ENCODE data around the gene STX18. TPM values are rescaled to one million over a fixed set of nuclear protein-coding genes. Genes with fewer than 3 reads are reported as not detected.
"Not testable (repeated sequence)": the region's sequence is repeated elsewhere in the genome, so short reads cannot be mapped to it uniquely, and the experiment has no call there.

Gene STX18
- total RNA-seq, 1 experiment from 2014 or later = 18.5 TPM

DNA sequence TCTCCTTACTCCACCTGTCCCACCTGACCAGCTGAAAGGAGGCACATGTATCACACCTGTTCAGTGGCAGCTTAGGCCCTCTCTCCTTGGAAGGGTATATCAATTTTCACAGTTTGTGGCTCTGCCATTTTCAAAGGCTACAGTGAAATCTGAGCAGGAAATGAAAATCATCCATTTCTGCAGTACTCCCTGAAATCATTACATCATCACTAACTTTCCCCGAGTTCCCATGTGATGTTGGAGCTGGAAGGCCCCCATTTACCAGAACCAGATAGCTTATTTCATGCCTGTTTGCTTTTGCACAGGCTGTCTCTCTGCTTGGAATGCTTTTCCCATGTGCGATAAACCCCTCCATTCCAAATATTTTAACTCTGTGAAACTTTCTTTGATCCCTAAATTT, 31.0 kb upstream of the STX18 start:
- no peaks in the 10 kb centered on the region for H3K36me3 ChIP-seq (ENCODE audit: control insufficient read depth in 1 of 2, insufficient read depth in 2 of 2, low read length in 2 of 2)
- TF ChIP-seq CEBPB (IDR thresholded peaks at IDR 0.05; ENCODE audit: low read depth) = no peak
- TF ChIP-seq YY1 (IDR thresholded peaks at IDR 0.05; ENCODE audit: extremely low read depth, insufficient replicate concordance, low read depth, low read length) = no peak
- no peak for TF ChIP-seq RAD21 (IDR thresholded peaks at IDR 0.05; ENCODE audit: low read depth)
- no peak for TF ChIP-seq JUND (IDR thresholded peaks at IDR 0.05)
- TF ChIP-seq ELF1 (IDR thresholded peaks at IDR 0.05; ENCODE audit: borderline replicate concordance, low read depth) = no peak
- no peak for TF ChIP-seq FOSL1 (IDR thresholded peaks at IDR 0.05; ENCODE audit: low read depth)
- no peak for TF ChIP-seq ATF3 (IDR thresholded peaks at IDR 0.05)
- TF ChIP-seq POLR2AphosphoS5 (IDR thresholded peaks at IDR 0.05; ENCODE audit: low read depth, low read length) = no peak
- no peak for TF ChIP-seq ZBTB33 (IDR thresholded peaks at IDR 0.05; ENCODE audit: extremely low read depth, insufficient replicate concordance, low read length)
- TF ChIP-seq ZNF274 (IDR thresholded peaks at IDR 0.05; ENCODE audit: low read depth, low read length) = no peak
- TF ChIP-seq EZH2phosphoT487 (IDR thresholded peaks at IDR 0.05; ENCODE audit: borderline replicate concordance) = no peak
- no peak for TF ChIP-seq EGR1 (IDR thresholded peaks at IDR 0.05; ENCODE audit: low read depth)
- TF ChIP-seq POLR2A (IDR thresholded peaks at IDR 0.05; ENCODE audit: borderline replicate concordance, extremely low read depth, insufficient read depth, insufficient read length) = no peak
- TF ChIP-seq CTCF (IDR thresholded peaks at IDR 0.05 in 2 of 3, conservative IDR thresholded peaks at IDR 0.05 in 1 of 3; ENCODE audit: borderline replicate concordance in 1 of 3, insufficient read depth in 1 of 3, low read depth in 2 of 3, low read length in 2 of 3) = no peak
- no peak for TF ChIP-seq SRF (IDR thresholded peaks at IDR 0.05; ENCODE audit: low read depth)
- no peak for TF ChIP-seq CBX3 (IDR thresholded peaks at IDR 0.05; ENCODE audit: low read depth)
- TF ChIP-seq SP1 (IDR thresholded peaks at IDR 0.05; ENCODE audit: low read depth) = no peak
- TF ChIP-seq, protein P1, sequence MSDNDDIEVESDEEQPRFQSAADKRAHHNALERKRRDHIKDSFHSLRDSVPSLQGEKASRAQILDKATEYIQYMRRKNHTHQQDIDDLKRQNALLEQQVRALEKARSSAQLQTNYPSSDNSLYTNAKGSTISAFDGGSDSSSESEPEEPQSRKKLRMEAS (IDR thresholded peaks at IDR 0.05) = no peak
- no peak for TF ChIP-seq ZFX (IDR thresholded peaks at IDR 0.05)
- no peaks in the 10 kb centered on the region for H4K20me1 ChIP-seq (ENCODE audit: insufficient read depth)
- BruUV-seq (replicated peaks) = no TSS peak
- RAD21 ChIA-PET (ENCODE audit: low non-redundant PET in 1 of 2, low total read pairs in 2 of 2, uncharacterized antibody in 2 of 2, unreplicated experiment in 2 of 2) = no interaction called here
- peaks cover 13 to 26% of the 10 kb centered on the region in 2 experiments for H3K4me1 ChIP-seq (ENCODE audit: control insufficient read depth in 1 of 2, insufficient read depth in 2 of 2, low read length in 2 of 2)
- no peaks in the 10 kb centered on the region for H3K9me3 ChIP-seq (ENCODE audit: control insufficient read depth in 1 of 2, insufficient read depth in 1 of 2, low read depth in 1 of 2, low read length in 2 of 2)
- intact Hi-C loops (cut with micrococcal nuclease) = no loop called here
- no peaks in the 10 kb centered on the region for H3K79me2 ChIP-seq (ENCODE audit: insufficient read depth, low read length)
- CTCF ChIA-PET = no interaction called here
- no peak overlapping the region for H3K27ac ChIP-seq (ENCODE audit: low read depth, low read length)
- H2AFZ ChIP-seq (ENCODE audit: low read depth, low read length, poor library complexity, severe bottlenecking) = no peak overlapping the region
- DNase-seq (ENCODE audit: low read depth, low spot score) = no peak
- H3K9ac ChIP-seq (ENCODE audit: low read length) = no peak overlapping the region
- H3K4me3 ChIP-seq (replicated peaks in 1 of 2; ENCODE audit: low read depth in 1 of 2, low read length in 2 of 2) = no peak overlapping the region
- H3K9me2 ChIP-seq (ENCODE audit: insufficient read depth) = no peaks in the 10 kb centered on the region
- H3K27me3 ChIP-seq (ENCODE audit: insufficient read depth, low read length) = no peaks in the 10 kb centered on the region
- no peak for ATAC-seq
- no peak overlapping the region for H3K4me2 ChIP-seq (ENCODE audit: low read length)
- POLR2A ChIA-PET = interaction anchor here (1.5 kb wide), 1 partner anchor 190 kb away, joined by 3 read pairs; no protein-coding TSS in a partner anchor

- RAD21 ChIA-PET (ENCODE audit: low non-redundant PET in 1 of 2, low total read pairs in 2 of 2, uncharacterized antibody in 2 of 2, unreplicated experiment in 2 of 2); POLR2A ChIA-PET: not testable (repeated sequence)
These were observed 28.0 kb upstream of the STX18 start for GRCh38 chr4:4569861-4570260.

More at GRCh38 chr4:4569861-4570260, 28.0 kb upstream of the STX18 start:
- H4K20me1 ChIP-seq (ENCODE audit: insufficient read depth); H3K4me3 ChIP-seq (replicated peaks in 1 of 2; ENCODE audit: low read depth in 1 of 2, low read length in 2 of 2); H3K9me3 ChIP-seq (ENCODE audit: control insufficient read depth in 1 of 2, insufficient read depth in 1 of 2, low read depth in 1 of 2, low read length in 2 of 2); intact Hi-C loops (cut with micrococcal nuclease); H3K27ac ChIP-seq (ENCODE audit: low read depth, low read length); H3K9ac ChIP-seq (ENCODE audit: low read length); DNase-seq (ENCODE audit: low read depth, low spot score); H3K79me2 ChIP-seq (ENCODE audit: insufficient read depth, low read length); BruUV-seq (replicated peaks); H3K36me3 ChIP-seq (ENCODE audit: control insufficient read depth in 1 of 2, insufficient read depth in 2 of 2, low read length in 2 of 2); H3K4me2 ChIP-seq (ENCODE audit: low read length); ATAC-seq; H2AFZ ChIP-seq (ENCODE audit: low read depth, low read length, poor library complexity, severe bottlenecking); CTCF ChIA-PET; H3K27me3 ChIP-seq (ENCODE audit: insufficient read depth, low read length); H3K9me2 ChIP-seq (ENCODE audit: insufficient read depth): not testable (repeated sequence)
- peaks cover 6 to 14% of the 10 kb centered on the region in 2 experiments for H3K4me1 ChIP-seq (ENCODE audit: control insufficient read depth in 1 of 2, insufficient read depth in 2 of 2, low read length in 2 of 2)
